ENCODE data around the gene CYBA.
"Not testable (repeated sequence)": the region's sequence is repeated elsewhere in the genome, so short reads cannot be mapped to it uniquely, and the experiment has no call there.

The CYBA gene

DNA sequence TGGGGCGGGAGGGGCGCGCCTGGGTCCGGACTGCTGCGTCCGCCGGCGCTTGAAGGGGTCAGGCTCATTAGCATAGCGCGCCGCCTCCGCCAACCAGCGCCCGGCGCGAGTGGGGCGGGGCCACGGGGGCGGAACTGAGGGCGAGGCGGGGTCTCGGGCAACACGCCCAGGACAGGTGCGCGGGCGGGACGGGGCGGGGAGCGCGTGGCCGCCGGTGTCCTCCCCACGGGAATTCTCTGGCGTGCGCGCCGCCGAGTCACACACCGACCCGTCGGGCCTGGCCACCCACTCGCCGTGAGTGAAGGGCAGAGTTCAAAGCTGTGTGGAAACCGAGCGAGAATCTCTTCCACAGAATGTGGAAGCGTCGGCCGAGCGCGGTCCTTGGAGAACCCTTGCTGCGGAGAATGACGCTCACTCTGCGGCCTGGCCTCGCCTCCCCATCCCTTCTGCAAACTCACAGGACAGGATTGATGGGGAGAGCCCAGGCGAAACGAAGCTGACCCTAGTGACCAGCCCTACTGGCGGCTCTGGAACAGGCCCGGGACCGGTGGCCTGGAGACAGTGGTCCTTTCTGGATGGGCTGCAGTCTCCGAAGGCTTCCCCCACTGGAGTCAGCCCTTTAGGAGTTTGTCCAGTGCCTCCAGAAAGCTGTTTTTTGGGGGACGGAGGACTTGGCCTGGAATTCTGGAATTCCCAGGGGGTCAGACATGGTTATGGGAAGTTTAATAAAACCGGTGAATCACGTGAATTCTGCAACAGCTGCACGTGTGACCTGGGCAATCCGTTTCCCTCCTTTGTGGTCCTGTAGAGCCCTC lies 35.8 kb upstream of the CYBA start, which contains the start of gene SNAI3:
SNAI3 (minus strand) TSS at position 69 of the 815 bp plus-strand sequence. CDS start 101 bp downstream, outside the sequence.
- DNase-seq (ENCODE audit: low read depth): peak; percentile 75

DNA sequence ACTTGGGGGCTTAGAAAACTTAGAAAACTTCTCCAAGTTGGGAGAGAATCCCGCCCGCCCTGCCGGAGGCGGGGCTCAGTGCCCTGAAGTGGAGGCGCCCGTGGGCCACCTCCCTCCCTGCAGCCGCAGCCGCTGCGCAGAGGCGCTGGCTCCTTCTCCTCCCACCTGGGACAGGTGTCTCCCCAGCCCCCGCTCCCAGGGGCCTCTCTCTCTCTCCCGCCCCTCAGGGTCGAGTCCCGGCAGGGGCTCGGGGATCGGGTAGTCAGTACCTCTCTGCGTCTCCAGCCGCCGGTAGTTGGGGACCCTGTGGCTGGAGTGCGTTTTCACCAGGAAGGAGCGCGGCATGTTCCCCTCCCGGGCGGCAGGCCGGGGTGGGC lies 35.2 kb upstream of the CYBA start:
- DNase-seq (ENCODE audit: low read depth): no peak

- peak; percentile 63 for DNase-seq (ENCODE audit: low read depth)
These were observed 34.6 kb upstream of the CYBA start for GRCh38 chr16:88685156-88686061.

DNA sequence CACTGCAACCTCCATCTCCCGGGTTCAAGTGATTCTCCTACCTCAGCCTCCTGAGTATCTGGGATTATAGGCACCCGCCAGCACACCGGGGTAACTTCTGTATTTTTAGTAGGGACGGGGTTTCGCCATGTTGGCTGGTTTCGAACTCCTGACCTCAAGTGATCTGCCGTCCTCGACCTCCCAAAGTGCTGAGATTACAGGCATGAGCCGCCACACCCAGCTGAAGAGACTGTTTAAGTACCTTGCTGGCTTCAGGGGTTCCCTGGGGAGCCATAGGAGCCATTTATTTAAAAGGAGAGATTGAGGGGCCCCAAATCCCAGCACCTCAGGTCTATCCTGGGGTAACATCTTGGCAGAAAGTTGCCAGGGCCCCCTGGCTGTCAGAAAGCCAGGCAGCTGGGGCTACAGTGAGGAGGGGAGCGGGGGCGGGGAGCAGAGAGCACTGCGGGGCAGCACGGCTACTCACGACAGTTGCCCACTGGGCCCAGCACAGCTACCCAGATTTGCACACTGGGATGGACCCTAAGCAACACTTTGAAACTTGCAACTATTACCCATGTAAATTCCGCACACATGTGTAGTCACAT lies 33.8 kb upstream of the CYBA start:
- DNase-seq (ENCODE audit: low read depth): no peak

DNA sequence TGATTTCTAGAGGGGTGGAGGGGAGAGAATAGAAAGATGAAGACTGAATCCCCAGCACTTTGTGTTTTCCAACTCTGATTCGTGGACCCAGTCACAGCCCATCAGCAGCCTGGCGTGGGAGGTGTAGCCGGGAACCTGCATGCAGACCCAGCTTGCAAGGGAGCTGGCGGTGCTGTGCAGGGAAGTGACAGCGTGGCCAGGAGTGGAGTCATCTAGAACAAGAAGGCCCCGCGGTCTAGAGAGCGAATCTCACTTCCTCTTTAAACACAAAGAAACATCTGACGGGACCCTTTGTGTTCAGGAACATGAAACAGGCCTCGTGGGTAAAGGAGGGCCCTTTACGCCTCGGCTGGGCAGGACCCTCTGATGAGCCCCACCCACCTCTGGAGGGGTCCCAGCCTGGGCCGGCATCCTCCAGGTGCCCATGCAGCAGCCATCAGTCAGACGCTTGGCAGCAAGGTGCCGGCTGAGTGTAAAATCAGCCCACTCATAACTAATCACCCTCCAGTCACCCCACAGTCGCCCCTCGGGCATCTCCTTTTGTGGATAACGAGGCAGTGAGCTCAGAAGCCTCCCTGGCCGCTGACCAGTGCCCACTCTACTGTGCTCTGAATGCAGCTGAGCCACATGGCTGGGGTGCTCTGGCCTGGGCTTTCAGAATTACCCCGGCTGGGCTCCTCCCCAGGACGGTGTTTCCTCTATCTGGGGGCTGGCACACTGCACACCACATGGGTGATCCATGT lies 31.0 kb upstream of the CYBA start:
- DNase-seq (ENCODE audit: low read depth): no peak

DNA sequence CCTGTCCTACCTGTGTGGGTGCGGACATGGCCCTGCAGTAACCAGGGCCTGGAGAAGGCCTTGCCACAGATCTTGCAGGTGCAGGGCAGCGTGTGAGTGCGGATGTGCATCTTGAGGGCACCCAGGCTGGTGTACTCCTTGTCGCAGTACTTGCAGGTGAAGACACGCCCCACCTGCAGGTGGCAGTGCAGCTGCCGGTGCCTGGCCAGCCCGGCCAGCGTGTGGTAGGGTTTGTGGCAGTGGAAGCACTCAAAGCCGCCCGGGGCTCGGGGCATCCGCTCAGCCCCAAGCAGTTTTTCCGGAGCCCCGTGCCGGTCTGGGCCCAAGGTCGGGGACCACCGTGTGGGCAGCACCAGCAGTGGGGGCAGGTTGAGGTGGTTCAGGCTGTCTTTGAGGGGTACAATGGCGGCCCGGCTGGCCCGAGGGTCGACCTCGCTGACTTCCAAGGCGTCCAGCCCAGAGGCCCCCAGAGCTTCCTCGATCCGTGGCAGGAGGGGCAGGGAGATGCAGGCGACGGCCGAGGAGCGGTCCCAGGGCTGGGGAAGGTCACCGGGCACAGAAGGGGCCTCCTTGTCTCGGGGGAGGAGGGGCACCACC lies 30.3 kb upstream of the CYBA start:
- no peak for DNase-seq (ENCODE audit: low read depth)

DNA sequence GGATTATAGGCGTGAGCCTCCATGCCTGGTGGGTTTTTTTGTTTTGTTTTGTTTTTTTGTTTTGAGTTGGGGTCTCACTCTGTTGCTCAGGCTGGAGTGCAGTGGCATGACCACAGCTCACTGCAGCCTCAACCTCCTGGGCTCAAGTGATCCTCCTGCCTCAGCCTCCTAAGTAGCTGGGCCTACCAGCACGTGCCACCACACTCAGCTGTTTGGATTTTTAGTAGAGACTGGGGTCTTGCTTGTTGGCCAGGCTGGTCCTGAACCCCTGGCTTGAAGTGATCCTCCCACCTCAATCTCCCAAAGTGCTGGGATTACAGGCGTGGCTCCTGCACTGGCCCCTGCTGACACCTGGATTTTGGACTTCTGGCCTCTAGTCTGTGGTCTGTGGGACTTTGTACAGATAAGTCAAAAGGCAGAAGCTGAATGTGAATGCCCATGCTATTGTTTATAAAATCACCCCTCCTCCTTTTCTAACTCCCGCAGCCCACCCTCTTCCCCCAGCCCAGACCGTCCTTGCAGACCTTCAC lies 29.8 kb upstream of the CYBA start:
- no peak for DNase-seq (ENCODE audit: low read depth)

DNA sequence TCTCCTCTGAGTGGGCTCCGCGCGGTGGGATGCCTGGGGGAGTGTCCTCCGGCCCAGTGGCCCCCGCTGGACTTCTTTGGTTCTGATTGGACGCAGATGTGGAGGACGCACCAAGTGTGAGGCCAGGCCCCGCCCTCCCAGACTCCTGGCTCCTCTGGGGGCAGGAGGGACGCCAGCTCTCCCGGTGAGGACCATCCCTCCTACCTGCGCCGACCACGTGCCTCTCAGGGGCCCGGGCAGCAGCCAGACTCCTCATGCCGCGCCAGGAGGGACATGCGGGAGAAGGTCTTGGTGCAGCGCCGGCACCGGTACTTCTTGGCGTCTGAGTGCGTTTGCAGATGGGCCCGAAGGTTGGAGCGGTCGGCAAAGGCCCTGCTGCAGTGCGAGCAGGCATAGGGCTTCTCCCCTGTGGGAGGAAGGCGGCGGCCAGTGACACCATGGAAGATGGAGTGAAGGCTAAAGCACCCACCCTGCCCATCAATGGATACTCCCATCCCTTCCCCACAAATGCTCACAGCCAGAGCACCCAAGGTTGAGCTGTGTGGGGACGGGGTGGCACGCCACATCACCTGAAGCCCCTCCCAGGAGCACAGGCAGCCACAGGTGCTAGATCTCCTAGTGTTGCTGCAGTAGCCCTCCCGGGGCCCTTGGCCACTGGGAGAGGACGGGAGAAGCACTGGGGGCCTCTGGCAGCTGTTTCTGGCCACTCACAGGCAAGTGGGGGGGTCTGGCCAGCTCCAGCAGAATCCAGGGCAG lies 27.5 kb upstream of the CYBA start:
- no peak for DNase-seq (ENCODE audit: low read depth)

DNA sequence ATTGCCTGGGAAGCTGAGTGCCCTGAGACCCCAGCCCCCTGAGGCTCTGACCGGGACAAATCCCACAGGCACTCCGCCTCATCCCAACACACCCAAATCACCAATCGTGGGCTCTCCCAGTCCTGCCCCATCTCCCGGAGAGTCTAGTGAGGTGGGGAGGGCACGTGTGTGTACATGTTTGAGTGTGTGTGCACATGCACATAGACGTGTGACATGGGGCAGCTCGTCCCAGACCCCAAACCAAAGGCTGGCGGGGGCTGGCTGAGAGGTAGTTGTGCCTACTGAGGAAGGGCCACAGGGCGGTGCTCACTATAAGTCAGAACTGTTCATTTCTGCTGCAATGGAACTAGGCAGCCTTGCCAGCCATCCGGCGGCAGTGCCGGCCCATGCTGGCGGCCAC lies 26.9 kb upstream of the CYBA start:
- DNase-seq (ENCODE audit: low read depth): no peak

GRCh38 chr16:88676502-88677242 lies 25.8 kb upstream of the CYBA start:
- DNase-seq (ENCODE audit: low read depth): no peak

DNA sequence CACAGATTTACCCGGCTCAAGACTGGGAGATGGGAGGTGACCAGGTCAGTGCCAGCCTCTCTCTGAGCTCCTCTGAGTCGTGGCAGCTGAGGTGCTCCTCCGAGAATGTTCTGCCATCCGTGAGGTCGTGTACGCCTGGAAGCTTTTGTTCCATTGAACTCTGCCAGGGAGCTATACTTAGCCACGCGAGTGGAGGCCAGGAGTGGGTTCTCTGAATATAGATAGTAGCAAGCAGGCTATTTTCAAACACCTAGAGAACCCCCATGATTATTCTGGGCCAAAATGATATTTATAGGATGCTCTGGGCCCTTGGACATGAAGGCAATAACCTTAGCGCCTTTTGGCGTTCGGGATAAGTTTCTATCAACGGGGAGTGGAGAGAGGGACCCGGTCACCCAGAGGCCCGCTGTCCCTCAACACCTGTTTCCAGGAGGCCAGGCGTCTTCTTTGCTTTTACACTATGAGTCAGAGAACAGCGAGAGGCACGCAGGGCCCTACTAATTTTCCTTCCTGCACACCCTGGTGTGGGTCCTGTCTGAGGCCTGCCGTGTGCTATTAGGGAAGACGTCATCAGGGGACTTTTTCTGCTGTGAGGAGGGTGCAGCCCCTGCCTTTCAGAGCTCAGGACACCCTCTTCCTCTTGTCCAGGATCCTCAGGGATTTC lies 23.0 kb upstream of the CYBA start:
- DNase-seq (ENCODE audit: low read depth): no peak

- no peak for DNase-seq (ENCODE audit: low read depth)
These were observed 21.9 kb upstream of the CYBA start for GRCh38 chr16:88672776-88673175.

GRCh38 chr16:88671806-88672205 lies 21.0 kb upstream of the CYBA start:
- DNase-seq (ENCODE audit: low read depth): no peak

DNA sequence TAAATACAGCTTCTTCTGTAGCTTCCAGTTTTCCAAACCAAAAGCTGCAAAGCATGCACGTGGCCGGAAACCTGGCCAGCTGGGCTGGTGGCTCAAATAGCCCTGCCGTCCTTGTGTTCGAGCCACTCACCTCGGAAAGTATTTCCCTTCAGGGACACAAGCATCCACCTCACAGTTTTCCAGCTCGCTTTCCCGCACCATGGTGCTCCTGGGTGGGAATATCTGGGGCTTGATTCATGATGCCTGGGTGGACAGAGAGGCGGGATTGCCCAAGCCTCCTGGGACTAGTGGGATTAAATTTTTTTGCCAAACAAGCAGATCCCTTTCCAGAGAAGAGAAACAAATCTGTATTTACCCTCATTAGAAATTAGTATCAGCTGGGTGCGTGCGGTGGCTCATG lies 19.1 kb upstream of the CYBA start:
- DNase-seq (ENCODE audit: low read depth): no peak

DNA sequence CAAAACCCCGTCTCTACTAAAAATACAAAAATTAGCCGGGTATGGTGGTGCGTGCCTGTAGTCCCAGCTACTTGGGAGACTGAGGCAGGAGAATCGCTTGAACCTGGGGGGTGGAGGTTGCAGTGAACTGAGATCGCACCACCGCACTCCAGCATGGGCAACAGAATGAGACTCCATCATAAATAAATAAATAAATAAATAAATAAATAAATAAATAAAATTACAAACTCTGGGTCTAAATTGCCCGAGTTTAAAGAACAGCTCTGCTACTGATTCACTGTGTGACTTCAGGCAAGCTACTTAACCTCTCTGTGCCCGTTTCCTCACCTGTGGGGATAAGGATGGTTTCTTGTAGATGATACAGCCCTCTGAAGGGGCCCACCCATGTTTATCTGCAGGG lies 18.6 kb upstream of the CYBA start:
- not testable (repeated sequence) for DNase-seq (ENCODE audit: low read depth)

- no peak for DNase-seq (ENCODE audit: low read depth)
These were observed 16.6 kb upstream of the CYBA start for GRCh38 chr16:88667461-88667860.

- DNase-seq (ENCODE audit: low read depth): no peak
These were observed 14.7 kb upstream of the CYBA start for GRCh38 chr16:88665570-88665969.

GRCh38 chr16:88665148-88665547 lies 14.3 kb upstream of the CYBA start:
- no peak for DNase-seq (ENCODE audit: low read depth)
